Measurements from ENCODE around the gene SPSB2.
A peak's percentile ranks its signal among the peaks of the same experiment; 100 is the strongest.
"Not testable (repeated sequence)": the region's sequence is repeated elsewhere in the genome, so short reads cannot be mapped to it uniquely, and the experiment has no call there.

The SPSB2 gene, protein sequence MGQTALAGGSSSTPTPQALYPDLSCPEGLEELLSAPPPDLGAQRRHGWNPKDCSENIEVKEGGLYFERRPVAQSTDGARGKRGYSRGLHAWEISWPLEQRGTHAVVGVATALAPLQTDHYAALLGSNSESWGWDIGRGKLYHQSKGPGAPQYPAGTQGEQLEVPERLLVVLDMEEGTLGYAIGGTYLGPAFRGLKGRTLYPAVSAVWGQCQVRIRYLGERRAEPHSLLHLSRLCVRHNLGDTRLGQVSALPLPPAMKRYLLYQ

DNA sequence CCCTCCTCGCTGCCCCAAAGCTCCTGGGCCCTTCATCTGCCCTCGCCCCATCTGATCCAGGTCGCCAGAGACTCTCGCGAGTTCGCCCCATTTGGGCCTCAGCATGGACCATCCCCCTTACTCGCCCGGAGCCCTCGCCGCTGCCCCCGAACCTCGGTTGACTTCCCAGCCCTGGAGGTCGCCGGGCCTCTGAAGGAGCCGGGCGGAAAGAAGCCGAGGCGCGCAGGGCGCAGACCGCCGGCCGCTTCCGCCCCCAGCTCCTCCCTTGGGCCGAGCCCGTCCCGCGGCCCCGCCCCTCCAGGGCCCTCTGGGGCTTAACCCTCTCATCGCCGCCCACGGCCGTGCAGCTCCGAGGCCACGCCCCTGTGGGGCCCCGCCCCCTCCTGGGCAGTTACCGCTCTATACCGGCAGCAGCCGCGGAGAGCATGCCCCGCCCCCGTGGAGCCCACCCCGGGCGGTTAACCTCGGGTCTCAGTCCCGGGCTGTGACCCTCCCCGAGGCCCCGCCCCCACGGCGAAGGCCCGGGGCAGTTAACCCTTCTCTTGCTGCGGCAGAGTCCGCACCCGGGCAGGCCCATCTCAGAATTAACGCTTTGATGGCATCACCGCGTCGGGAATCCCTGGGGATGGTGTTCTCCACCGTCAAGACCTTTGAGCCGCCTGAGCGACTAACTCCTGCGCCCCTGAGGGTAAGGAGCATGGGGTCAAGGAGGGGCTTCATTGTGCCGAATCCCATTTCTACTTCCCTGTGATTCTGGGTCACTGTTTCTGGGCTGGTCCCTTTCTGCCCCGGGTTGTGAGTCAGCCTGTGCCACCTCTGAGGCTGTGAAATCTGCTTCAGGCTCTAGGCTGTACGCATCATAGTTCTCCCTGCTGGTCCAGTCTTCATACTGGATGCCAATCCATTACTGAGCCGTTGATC is at the start of gene SPSB2:
SPSB2 (minus strand) TSS at position 210 of the 921 bp plus-strand sequence. CDS start 402 bp downstream, outside the sequence.
- DNase-seq: peak; percentile 55 to 96 (median 88)

- no peak for DNase-seq
Observed at GRCh38 chr12:6921996-6922946, 49.2 kb upstream of the SPSB2 start.

- DNase-seq: no peak
Observed at GRCh38 chr12:6921539-6921938, 48.4 kb upstream of the SPSB2 start.

DNA sequence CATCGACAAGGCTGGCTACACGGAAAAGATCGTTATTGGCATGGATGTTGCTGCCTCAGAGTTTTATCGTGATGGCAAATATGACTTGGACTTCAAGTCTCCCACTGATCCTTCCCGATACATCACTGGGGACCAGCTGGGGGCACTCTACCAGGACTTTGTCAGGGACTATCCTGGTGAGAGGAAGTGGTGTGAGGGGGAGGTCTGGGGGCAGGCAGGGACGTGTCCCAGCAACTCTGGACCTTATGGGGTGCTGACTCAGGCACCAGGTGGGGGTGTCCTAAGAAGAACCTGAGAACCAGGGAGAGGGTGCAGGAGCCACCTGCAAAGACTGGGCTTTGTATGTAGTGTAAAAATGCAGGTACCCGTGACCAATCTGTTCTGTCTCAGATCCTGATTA is 46.5 kb upstream of the SPSB2 start:
- no peak for DNase-seq

DNA sequence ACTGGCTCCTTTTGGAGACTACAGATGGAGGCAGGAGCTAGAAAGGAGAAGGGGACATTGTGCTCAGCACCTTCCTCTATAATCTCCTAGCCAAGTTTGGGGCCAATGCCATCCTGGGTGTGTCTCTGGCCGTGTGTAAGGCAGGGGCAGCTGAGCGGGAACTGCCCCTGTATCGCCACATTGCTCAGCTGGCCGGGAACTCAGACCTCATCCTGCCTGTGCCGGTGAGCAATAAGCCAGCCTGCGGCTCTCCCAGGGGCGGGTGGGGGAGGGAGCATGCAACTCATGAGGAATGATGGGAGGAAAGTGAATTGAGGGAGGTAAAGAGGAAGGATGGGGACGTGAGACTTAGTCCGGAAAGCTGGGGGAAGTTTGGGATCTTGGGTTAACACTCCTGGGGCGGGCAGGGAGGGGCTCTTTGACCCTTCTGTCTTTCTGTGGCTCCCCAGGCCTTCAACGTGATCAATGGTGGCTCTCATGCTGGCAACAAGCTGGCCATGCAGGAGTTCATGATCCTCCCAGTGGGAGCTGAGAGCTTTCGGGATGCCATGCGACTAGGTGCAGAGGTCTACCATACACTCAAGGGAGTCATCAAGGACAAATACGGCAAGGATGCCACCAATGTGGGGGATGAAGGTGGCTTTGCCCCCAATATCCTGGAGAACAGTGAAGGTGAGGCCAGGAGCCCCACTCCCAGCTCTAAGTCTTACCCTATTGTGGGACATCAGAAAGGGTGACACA is 44.6 kb upstream of the SPSB2 start:
- no peak for DNase-seq

- DNase-seq: no peak
Observed at GRCh38 chr12:6916426-6917200, 43.5 kb upstream of the SPSB2 start.

- no peak for DNase-seq
Observed at GRCh38 chr12:6915789-6916285, 42.7 kb upstream of the SPSB2 start.

DNA sequence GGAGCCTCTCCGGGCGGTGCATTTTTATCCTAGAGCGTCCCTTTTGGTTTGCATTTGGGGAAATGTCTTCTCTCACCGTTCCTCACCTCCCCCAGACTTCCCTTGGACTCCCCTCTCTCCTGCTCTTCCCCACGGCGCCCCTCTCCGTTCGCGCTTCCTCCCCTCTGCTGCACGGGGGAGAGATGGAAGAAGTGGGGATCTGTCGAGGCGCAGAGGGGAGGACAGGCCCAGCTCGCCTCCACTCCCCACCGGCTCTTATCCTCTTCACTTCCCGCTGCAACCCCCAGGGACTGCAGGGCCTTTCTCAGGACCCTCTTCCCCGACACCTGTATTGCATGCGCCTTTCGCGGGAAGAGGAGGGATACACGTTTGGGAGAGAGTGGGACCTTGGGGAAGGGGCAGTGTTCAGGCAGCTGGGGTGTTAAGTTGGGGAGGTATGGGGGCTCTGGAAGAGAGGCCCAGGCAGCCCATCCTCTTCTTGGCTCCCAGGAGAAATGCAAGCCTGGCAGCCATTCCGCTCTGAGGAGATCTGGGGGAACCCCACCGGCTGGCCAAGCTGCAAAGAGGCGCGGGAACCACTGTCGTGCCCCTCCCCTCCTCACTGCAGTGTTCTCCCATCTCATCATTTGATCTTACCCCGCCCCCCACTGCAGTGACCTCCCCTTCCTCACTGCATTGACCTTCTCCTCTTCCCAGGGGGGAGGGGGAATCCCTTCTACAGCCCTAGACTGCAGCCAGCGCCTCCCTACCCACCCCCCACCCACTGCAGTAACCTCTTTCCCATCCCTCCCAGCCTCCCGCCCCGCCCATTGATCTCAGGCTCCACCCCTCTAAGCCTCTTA is 42.1 kb upstream of the SPSB2 start:
- DNase-seq: peak in 9 of 56 donors; percentile 2 to 57 (median 28)

DNA sequence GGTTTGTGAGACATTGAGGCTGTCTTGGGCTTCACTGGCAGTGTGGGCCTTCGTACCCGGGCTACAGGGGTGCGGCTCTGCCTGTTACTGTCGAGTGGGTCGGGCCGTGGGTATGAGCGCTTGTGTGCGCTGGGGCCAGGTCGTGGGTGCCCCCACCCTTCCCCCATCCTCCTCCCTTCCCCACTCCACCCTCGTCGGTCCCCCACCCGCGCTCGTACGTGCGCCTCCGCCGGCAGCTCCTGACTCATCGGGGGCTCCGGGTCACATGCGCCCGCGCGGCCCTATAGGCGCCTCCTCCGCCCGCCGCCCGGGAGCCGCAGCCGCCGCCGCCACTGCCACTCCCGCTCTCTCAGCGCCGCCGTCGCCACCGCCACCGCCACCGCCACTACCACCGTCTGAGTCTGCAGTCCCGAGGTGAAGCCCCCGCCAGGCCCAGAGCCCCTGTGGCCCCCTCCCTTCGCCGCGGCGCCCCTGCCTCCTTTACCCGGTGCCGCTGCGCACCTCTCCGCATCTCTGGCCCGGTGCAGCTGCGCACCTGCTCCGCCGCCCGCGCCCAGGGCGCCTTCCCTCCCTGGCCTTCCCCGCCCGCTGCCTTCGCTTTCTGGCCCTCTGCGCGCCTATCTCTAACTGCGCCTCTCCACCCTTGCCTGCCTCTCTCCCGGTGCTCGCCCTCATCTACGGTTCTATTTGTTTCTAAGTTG is 41.3 kb upstream of the SPSB2 start, which contains the start of gene ENO2:
ENO2 (plus strand) TSS at position 335 of the 701 bp plus-strand sequence. CDS start 1,253 bp downstream, outside the sequence.
- peak; percentile 23 to 91 (median 77) for DNase-seq

DNA sequence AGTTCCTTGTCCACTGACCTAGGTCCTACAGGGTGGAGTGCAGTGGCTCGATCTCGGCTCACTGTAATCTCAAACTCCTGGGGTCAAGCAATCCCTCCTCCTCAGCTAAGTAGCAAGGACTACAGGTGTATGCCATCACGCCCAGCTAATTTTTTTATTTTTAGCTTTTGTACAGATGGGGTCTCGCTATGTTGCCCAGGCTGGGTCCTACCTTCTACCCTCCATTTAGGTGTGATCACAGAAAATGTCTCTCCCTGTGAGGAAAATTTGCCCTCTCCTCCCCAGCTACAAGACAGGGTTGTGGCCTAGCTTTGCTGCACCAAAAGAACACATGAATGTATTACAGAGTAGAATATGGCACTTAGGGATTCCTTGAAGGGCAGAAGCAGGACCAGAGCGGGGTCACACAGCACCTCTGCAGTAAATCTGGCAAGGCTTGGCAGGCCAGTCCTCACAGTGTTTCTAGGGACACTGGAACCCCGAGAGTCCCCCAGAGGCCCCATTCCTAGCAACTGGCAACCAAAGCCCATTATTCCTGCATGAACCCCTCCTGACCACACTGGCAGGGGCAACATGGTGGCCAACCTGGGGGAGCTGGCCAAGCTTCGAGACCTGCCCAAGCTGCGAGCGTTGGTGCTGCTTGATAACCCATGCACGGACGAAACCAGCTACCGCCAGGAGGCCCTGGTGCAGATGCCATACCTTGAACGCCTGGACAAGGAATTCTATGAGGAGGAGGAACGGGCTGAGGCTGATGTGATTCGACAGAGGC is 39.2 kb upstream of the SPSB2 start:
- DNase-seq: no peak

DNA sequence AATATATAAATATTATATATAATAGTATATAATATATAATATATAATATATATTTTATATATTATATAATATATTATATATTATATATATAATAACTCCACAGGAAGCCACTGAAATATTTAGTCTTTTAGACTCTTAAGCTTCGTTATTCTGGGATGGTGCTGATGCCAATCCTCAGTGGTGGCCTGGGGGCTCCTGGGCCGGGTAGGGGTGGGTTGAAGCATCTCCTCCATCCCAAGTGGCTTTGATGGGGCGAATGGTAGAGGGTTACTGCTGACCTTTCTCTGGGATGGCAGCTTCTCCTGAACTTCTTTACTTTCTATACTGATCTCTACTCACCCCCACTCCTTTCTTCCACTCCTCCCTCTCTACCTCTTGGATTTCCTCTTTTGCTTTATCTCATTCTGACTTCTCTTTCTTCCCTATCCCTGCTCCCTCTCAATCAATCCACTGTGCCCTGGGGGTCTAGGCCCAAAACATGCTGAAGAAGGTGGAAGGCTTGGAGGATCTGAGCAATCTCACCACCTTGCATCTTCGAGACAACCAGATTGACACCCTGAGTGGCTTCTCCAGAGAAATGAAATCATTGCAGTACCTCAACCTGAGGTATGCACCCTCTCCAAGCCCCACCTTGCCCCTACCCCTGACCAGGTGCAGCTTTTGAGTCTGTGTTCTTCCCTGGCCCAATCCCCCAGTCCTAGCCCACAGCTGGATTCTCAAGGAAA is 36.5 kb upstream of the SPSB2 start:
- DNase-seq: no peak

GRCh38 chr12:6908141-6908540 is 35.0 kb upstream of the SPSB2 start:
- not testable (repeated sequence) for DNase-seq

DNA sequence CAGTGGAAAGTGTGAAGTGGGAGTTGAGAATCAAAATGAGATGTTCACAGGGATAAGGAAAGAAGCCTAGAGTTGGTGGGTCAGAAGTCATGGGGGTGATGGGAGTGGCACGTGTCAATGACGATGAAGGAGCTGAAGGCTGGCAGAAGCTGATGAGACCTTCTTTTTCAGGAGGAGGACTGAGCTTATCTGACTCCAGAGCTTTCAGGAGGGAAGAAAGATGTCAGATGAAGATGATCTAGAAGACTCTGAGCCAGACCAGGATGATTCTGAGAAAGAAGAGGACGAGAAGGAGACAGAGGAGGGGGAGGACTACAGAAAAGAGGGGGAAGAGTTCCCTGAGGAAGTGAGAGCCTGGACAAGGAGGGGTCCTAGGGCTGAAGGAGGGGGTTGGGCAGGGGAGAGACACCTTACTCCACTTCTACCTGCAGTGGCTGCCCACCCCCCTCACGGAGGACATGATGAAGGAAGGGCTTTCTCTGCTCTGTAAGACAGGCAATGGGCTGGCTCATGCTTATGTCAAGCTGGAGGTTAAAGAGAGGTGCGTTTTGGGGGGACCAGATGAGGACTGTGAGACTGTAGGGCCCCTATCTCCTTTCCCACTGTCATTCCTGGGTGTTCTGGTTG is 32.4 kb upstream of the SPSB2 start:
- no peak for DNase-seq

DNA sequence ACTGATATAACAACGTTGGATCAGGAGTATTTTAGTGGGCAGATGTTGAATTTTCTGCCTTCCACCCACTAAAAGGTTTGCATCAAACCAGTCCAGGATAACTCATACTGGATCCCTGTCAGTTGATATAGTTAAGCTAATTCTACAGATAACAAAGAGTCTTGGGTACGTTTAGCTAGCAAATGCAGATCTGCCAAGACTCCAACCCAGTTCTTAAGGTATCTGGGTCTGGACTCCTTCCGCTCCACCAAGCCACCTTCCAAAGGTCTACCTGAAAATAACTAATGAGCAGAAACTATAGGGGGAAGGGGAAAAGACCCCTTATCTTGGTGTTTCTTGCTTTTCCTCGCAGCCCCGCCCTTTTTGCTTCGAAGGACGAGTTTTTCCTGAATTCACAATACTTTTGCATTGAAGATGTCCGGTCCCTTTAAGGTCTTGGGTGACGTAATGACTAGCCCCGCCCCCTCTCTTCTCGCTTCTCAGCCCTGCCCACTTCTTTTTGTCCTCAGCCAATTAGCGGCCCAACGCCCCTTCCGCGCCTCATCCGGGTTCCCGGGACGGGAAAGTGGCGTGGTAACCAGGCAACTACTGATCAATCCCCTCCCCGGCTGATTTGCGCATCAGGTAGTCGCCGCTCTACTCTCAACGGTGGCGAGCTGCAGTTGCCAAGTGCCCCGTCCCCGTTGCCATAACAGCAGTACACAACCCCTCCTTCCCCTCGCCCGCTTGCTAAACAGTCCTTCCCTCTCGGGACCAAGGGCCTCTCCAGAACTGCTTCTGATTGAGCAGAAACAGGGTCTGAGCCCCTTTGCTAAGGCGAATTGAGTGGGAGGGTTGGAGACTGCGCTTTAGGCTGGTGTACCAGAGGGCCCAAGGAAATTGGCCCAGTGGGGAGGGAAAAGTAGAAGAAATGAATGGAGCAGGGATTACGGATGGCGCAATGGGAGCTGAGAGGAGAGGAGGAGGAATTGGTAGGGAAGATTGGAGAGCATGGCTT is 31.5 kb upstream of the SPSB2 start, which contains the start of gene LRRC23:
LRRC23 (plus strand) TSS at position 543 of the 997 bp plus-strand sequence. CDS start 812 bp downstream, outside the sequence.
- DNase-seq: peak; percentile 83 to 100 (median 96)

All from nucleus accumbens (tissue), 56 donors.